ENCODE measurements around the gene SEZ6.

The SEZ6 gene

GRCh38 chr17:28972437-28972836 is 33.4 kb downstream of the SEZ6 start:
- no peak for FAIRE-seq

- FAIRE-seq, result no peak
Measured at GRCh38 chr17:28970879-28971278, 35.0 kb downstream of the SEZ6 start.

- no peak for FAIRE-seq
Measured at GRCh38 chr17:28969706-28970393, 36.0 kb downstream of the SEZ6 start.

GRCh38 chr17:28968914-28969295 is 36.9 kb downstream of the SEZ6 start:
- no peak for FAIRE-seq

GRCh38 chr17:28968231-28968913 is 37.5 kb downstream of the SEZ6 start:
- FAIRE-seq, result no peak

GRCh38 chr17:28967221-28968135 is 38.4 kb downstream of the SEZ6 start:
- FAIRE-seq, result no peak

GRCh38 chr17:28963841-28964240 is 42.0 kb downstream of the SEZ6 start:
- FAIRE-seq, result no peak

GRCh38 chr17:28963055-28963611 is 42.7 kb downstream of the SEZ6 start:
- no peak for FAIRE-seq

GRCh38 chr17:28961391-28961790 is 44.4 kb downstream of the SEZ6 start:
- no peak for FAIRE-seq

GRCh38 chr17:28960256-28961061 is 45.4 kb downstream of the SEZ6 start:
- no peak for FAIRE-seq

GRCh38 chr17:28959471-28959871 is 46.4 kb downstream of the SEZ6 start:
- no peak for FAIRE-seq

GRCh38 chr17:28958820-28959455 is 46.9 kb downstream of the SEZ6 start:
- no peak for FAIRE-seq

- FAIRE-seq, result no peak
Measured at GRCh38 chr17:28957992-28958355, 47.9 kb downstream of the SEZ6 start.

- no peak for FAIRE-seq
Measured at GRCh38 chr17:28957277-28957991, 48.4 kb downstream of the SEZ6 start.

GRCh38 chr17:28956861-28957260 is 49.0 kb downstream of the SEZ6 start:
- FAIRE-seq, result no peak

GRCh38 chr17:28956112-28956511 is 49.7 kb downstream of the SEZ6 start:
- FAIRE-seq, result no peak

- no peak for FAIRE-seq
Measured at GRCh38 chr17:28955408-28955807, 50.4 kb downstream of the SEZ6 start.

- FAIRE-seq, result no peak
Measured at GRCh38 chr17:28954886-28955285, 50.9 kb downstream of the SEZ6 start.

- FAIRE-seq, result no peak
Measured at GRCh38 chr17:28953444-28954118, 52.3 kb downstream of the SEZ6 start.

All from endometrium (tissue), 2 donors.